GM12865 (cell line): Measurements from ENCODE around the gene ESPL1.
"Not testable (repeated sequence)": the region's sequence is repeated elsewhere in the genome, so short reads cannot be mapped to it uniquely, and the experiment has no call there.

Experiments
- DNase-seq: peaks from one replicate; pipeline ENCODE4 v3.0.0; 2010; ENCODE audit warnings: low read depth
- H3K4me3 ChIP-seq: 2 replicates; pipeline ENCODE4 v1.5.1; 2011; ENCODE audit warnings: mild to moderate bottlenecking, low read depth, low read length, control low read depth
- CTCF ChIP-seq: IDR thresholded peaks from 2 replicates; pipeline ENCODE4 v1.5.1; 2011; ENCODE audit warnings: low read length, control low read depth, low read depth, inconsistent platforms; ENCODE audit not compliant: insufficient read depth; ENCODE audit errors: missing control alignments

ESPL1 gene

DNA sequence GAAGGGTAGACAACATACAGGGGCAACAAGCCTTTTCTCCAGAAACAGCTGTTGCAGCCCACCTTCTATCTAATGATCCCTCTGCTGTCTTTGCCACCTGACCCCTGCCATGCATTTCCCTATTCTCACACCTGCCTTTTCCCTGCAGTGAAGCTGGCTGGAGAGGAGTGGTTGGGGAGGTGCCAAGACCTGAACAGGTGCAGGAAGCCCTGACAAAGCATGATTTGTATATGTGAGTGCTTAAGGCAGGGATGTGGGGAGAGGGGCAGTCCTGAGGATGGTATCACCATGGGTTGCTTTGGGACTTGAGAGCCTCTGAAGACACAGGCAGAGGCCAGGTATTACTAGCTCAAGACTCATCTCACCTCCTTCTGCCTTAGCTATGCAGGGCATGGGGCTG lies 24.3 kb downstream of the ESPL1 start:
- TF ChIP-seq CTCF = no peak
- no peak for DNase-seq
- no peak overlapping the region for H3K4me3 ChIP-seq

DNA sequence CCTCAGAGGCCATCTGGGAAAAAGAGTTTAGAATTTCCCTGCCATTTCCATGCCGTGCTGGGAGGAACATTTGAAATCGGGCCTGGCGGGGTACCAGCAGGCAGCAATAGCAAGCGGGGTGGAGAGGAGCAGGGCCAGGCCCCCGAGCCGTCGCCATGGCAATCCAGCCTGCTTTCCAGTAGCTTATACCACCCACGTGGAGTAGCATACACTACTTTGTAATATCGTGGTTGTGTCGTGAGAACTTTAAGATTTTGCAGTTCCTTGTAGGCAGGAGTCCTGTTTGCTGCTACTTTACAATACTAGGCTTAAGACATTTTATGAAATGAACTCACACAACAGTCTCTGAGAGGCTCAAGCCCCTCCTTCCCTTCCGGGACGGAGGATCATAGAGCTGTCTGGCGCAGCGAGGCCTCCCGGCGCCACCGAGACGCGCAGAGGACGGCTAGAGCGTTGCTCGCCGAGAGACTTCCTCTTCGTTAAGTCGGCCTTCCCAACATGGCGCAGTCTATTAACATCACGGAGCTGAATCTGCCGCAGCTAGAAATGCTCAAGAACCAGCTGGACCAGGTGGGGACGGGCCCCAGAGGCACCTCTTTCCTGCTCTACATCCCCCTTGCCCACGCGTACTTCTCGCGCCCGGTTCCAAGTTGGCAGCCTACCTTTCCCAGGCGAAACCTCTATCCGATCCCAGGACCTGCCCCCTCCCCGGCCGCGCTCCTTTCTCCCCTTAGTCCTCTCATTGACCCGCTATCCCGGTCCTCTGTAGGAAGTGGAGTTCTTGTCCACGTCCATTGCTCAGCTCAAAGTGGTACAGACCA lies 27.2 kb downstream of the ESPL1 start, which contains the start of gene PFDN5:
Gene PFDN5 (plus strand): TSS at position 473 of the 821 bp plus-strand sequence. CDS start 26 bp downstream, at position 499.
- peak; percentile 95 for DNase-seq
- peak within 1 kb of the TSS; percentile 96 for H3K4me3 ChIP-seq
- no peak for TF ChIP-seq CTCF

DNA sequence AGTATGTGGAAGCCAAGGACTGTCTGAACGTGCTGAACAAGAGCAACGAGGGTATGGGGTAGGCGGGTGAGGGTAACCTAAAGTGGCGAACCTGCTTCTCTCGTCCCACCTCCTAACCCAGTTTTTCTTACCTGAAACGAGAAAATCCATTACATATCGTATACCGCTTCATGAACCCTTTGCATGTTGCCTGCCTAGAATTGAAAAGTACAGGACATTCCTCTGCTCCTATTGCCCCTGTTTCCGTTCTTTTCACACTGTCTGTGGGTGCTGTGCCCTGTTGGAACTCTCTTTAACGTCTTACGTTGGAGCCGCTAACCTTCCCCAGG lies 27.8 kb downstream of the ESPL1 start:
- no peak for TF ChIP-seq CTCF
- DNase-seq = no peak
- H3K4me3 ChIP-seq = peak overlapping the region; percentile 96

DNA sequence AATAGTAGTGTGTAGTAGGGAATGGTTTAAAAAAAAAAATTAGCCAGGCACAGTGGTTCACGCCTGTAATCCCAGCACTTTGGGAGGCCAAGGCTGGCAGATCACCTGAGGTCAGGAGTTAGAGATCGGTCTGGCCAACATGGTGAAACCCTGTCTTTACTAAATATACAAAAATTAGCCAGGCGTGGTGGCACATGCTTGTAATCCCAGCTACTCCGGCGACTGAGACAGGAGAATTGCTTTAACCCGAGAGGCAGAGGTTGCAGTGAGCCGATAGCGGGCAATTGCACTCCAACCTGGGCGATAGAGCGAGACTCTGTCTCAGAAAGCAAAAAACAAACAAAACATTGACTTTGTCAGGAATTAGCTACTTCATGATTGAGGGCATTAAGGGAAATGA lies 29.0 kb downstream of the ESPL1 start:
- DNase-seq, H3K4me3 ChIP-seq: not testable (repeated sequence)

- no peak overlapping the region for H3K4me3 ChIP-seq
- no peak for TF ChIP-seq CTCF
- no peak for DNase-seq
Observed at GRCh38 chr12:53298164-53298563, 30.1 kb downstream of the ESPL1 start.

GRCh38 chr12:53299101-53299453 lies 31.0 kb downstream of the ESPL1 start:
- peak overlapping the region; percentile 83; the same call in 1 of the 2 replicates for H3K4me3 ChIP-seq
- no peak for DNase-seq
- no peak for TF ChIP-seq CTCF

GRCh38 chr12:53299454-53300180 lies 31.5 kb downstream of the ESPL1 start, which contains the start of gene MYG1:
Gene MYG1 (plus strand): TSS chr12:53299695. CDS start chr12:53299738, 43 bp downstream.
- H3K4me3 ChIP-seq = peak within 1 kb of the TSS; percentile 83
- no peak for TF ChIP-seq CTCF
- DNase-seq = peak; percentile 92
